Nephron (organoid): Measurements from ENCODE around the gene RER1.

Source experiments
- H3K27ac Mint-ChIP-seq, 3 experiments: 2 replicates each; pipeline ENCODE4 v1.8.0; 2020; ENCODE audit warnings: mixed read lengths in 3 of 3, mild to moderate bottlenecking in 2 of 3, moderate library complexity in 1 of 3
- H3K27me3 Mint-ChIP-seq: 2 replicates; pipeline ENCODE4 v1.8.0; 2021; ENCODE audit warnings: low read depth, mild to moderate bottlenecking, moderate library complexity, mixed read lengths
- H3K36me3 Mint-ChIP-seq: 2 replicates; pipeline ENCODE4 v1.8.0; 2020; ENCODE audit warnings: low read depth, mixed read lengths
- H3K4me1 Mint-ChIP-seq: 2 replicates; pipeline ENCODE4 v1.8.0; 2020; ENCODE audit warnings: mixed read lengths
- H3K4me3 Mint-ChIP-seq, 3 experiments: 2 replicates each; pipeline ENCODE4 v1.8.0; 2020; ENCODE audit warnings: mild to moderate bottlenecking in 3 of 3, mixed read lengths in 3 of 3, moderate library complexity in 2 of 3
- H3K9me3 Mint-ChIP-seq: 2 replicates; pipeline ENCODE4 v1.8.0; 2020; ENCODE audit warnings: mixed read lengths
- TF ChIP-seq, protein P1 (sequence below), 3 experiments: fragments of 200-600 bp; sonication (generic); IDR thresholded peaks; one replicate each; pipeline ENCODE4 v1.5.0; 2021; ENCODE audit warnings: antibody characterized with exemption in 3 of 3; ENCODE audit not compliant: unreplicated experiment in 3 of 3

Gene RER1

DNA sequence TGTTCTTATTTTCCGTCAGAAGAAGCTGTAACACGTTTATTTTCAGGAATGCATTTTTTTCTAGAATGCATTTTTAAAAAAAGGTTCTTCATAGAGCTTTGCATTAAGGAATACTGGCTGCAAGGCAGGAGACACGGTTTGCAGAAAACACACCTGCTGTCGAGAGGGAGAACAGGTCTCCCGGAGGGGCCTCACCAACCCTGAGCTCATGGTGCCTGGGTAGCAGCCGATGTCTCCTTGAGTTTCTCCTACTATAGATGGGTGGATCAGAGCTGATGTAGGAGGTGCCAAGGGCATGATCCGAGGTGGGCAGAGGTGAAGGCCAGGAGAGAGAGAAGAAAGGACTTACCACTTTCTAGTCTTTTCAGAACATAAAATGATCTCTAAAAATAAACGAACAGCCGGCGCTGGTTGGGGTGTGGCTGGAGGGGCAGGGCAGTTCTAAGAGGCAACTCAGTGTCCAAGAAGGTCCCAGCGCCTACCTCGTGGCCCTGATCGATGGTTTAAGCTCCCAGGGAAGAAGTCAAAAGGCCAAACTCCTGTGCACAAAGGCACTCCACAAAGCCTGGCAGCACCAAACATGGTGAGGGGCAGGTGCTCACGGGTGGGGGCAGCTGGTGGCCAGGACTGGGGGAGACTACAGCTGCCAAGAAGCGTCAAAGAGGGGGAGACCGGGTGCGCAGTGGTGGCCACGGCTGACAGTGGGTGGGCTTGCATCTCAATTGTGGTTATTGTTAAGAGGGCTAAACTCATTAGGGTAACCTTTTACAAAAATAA, 12.5 kb upstream of the RER1 start:
- H3K9me3 Mint-ChIP-seq: no peaks in the 10 kb centered on the region
- peaks cover 20% of the 10 kb centered on the region for H3K4me1 Mint-ChIP-seq
- TF ChIP-seq, protein P1, sequence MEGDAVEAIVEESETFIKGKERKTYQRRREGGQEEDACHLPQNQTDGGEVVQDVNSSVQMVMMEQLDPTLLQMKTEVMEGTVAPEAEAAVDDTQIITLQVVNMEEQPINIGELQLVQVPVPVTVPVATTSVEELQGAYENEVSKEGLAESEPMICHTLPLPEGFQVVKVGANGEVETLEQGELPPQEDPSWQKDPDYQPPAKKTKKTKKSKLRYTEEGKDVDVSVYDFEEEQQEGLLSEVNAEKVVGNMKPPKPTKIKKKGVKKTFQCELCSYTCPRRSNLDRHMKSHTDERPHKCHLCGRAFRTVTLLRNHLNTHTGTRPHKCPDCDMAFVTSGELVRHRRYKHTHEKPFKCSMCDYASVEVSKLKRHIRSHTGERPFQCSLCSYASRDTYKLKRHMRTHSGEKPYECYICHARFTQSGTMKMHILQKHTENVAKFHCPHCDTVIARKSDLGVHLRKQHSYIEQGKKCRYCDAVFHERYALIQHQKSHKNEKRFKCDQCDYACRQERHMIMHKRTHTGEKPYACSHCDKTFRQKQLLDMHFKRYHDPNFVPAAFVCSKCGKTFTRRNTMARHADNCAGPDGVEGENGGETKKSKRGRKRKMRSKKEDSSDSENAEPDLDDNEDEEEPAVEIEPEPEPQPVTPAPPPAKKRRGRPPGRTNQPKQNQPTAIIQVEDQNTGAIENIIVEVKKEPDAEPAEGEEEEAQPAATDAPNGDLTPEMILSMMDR (IDR thresholded peaks at IDR 0.05; ENCODE audit: unreplicated experiment in 3 of 3): no peak
- no peaks in the 10 kb centered on the region for H3K36me3 Mint-ChIP-seq
- H3K27ac Mint-ChIP-seq: peak overlapping the region; percentile 34 to 69 (median 64)
- peaks cover 3% of the 10 kb centered on the region for H3K27me3 Mint-ChIP-seq
- H3K4me3 Mint-ChIP-seq: peak overlapping the region in 1 of 3 experiments; percentile 68

DNA sequence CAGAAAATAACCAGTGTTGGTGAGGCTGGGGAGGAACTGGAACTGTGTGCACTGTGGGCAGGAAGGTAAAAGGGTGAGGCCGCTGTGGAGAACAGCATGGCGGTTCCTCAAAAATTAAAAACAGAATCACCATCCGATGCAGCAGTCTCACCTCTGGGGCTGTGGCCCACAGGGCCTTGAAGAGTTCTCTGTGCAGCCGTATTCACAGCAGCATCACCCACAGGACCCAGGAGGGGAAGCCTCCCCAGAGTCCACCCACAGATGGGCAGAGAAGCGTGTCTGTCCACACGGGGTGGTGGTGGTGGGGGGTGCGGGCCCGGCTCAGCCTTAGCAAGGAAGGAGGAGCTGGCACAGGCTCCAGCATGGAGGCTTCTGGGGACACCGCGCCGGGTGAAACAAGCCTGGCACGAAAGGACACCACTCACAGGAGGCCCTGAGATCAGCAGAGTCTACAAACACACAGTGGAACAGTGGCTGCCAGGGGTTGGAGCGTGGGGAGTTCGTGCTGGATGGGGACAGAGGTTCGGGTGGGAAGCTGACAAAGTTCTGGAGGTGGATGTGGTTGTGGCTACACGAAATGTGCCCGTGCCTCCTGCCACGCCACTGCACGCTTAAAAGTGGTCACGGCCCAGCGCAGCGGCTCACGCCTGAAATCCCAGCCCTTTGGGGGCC, 11.8 kb upstream of the RER1 start:
- Mint-ChIP-seq H3K27ac (peak overlapping the region; percentile 34 to 69 (median 64)), H3K4me3 (peak overlapping the region in 1 of 3 experiments; percentile 68), H3K36me3 (no peaks in the 10 kb centered on the region), H3K4me1 (peaks cover 21% of the 10 kb centered on the region), H3K27me3 (peaks cover 3% of the 10 kb centered on the region), H3K9me3 (no peaks in the 10 kb centered on the region)
- TF ChIP-seq, protein P1 (IDR thresholded peaks at IDR 0.05; ENCODE audit: unreplicated experiment in 3 of 3): no peak

DNA sequence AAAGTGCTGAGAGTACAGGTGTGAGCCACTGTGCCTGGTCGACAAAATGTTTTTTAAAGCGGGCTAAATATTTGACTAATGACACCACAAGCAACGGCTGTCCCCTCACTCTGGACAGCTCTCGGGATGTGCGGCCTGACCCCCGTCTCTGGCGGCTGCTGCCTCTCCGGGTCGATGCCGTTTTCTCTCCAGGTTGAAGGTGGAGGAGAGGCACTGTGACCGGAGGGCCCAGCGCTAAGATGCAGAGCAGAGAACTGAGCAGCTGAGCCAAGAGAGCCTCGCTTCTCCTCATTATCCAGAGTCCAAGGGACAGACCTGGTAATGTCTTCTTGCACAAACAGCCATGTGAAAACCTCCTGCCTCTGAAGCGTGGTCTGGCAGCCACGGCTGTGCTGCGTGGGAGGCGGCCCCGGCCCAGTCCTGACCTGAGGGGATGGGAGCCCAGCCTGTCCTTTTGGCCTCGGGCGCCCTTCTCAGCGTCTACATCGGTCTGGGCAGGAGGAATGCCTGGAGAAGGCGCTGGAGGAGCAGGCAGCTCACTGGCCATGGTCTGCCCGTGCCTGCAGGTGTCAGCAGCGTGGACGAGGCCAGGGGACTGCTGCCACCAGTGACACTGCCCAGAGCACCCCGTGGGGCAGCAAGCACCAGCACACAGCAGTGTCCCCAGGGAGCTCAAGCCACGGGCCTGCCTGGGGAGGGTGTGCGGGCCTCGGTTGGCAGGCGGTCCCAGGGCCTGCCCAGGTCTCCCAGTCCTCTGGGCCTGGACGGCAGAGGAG, 10.6 kb upstream of the RER1 start:
- Mint-ChIP-seq H3K36me3 (peaks cover 3% of the 10 kb centered on the region), H3K4me3 (no peak overlapping the region), H3K27ac (peak overlapping the region in 1 of 3 experiments; percentile 19), H3K4me1 (peaks cover 23% of the 10 kb centered on the region), H3K9me3 (no peaks in the 10 kb centered on the region), H3K27me3 (peaks cover 3% of the 10 kb centered on the region)
- TF ChIP-seq, protein P1 (IDR thresholded peaks at IDR 0.05; ENCODE audit: unreplicated experiment in 3 of 3): no peak

DNA sequence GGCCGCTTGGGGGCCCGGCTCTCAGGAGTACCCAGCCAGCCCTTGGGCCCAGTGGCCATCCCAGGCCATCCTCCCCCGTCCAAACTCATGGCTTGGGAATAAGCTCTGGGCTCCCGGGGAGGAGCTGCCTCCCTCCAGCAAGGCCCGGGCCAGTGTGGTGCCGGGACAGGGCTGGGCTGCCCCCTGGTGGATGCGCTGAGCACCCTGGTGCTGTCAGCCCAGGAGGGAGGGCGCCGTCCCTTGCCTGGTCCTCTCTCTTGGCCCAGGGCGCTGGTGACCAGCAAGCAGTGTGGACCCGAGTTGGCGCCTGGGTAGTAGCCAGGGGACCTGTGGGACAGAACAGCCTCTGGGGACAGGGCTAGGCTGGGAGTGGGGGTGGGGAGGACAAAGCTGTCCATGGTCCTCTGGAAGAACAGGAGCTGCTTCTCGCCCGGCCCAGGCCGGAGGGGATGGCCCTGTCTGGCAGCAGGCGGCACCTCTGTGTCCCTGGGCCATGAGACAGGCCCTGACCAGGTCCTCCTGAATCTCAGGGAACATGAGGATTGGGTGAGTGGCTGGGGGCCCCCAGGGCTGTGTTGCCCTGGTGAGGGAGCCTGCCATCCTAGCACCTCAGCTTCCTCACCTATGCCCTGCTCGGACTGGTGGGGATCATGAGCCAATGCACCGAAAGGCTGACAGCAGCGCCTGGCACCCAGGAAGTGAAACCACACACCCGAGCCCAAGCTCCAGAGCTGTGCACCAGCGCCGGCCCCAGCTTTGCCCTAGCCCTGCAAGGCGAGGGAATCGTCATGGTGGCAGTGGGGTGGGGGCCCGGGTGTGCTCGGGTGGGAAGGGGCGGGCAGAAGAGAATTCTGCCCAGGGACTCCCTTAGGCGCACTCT, 9.7 kb upstream of the RER1 start:
- Mint-ChIP-seq H3K27me3 (peaks cover 3% of the 10 kb centered on the region), H3K9me3 (no peaks in the 10 kb centered on the region), H3K36me3 (peaks cover 4% of the 10 kb centered on the region), H3K4me1 (peaks cover 24% of the 10 kb centered on the region), H3K27ac (no peak overlapping the region), H3K4me3 (no peak overlapping the region)
- TF ChIP-seq, protein P1 (IDR thresholded peaks at IDR 0.05; ENCODE audit: unreplicated experiment in 3 of 3): peak; percentile 93 to 94 (median 93)

DNA sequence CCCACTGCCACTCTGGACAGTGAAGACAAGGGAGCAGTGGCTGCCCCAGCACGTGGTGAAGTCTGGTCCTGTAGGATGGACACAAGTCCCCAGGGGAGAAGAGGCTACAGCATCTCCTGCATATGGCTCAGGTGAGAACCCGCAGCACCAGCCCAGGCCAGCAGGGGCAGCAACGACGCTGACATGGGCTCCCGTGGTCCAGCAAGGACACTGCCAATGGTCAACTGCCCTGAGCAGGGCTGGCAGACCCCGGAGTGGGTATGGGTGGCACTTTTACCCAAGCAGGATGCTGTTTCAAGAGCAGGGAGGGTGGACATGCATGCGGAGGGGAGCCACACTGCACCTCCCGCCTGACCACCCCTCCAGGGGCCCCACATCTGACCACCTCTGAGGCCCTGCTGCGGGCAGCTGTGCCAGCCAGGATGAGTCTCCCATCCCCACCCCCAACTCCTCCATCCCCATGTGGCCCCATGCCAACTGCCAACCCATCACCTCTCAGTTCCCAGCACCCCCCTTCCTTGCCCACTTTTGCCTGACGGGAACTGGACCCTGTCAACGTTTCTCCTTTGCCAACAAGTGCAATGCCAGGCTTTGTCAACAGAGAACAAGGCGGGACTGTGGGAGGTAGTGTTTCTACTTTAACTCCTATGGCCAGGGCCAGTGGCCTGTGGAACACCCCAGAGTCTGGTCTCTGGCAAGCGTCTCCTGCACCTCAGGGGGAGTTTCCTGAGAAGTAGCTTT, 8.8 kb upstream of the RER1 start:
- H3K27me3 Mint-ChIP-seq: peaks cover 3% of the 10 kb centered on the region
- peaks cover 24% of the 10 kb centered on the region for H3K4me1 Mint-ChIP-seq
- H3K27ac Mint-ChIP-seq: no peak overlapping the region
- TF ChIP-seq, protein P1 (IDR thresholded peaks at IDR 0.05; ENCODE audit: unreplicated experiment in 3 of 3): peak in 2 of 3 experiments; percentile 47 to 56
- no peaks in the 10 kb centered on the region for H3K9me3 Mint-ChIP-seq
- H3K36me3 Mint-ChIP-seq: peaks cover 4% of the 10 kb centered on the region
- H3K4me3 Mint-ChIP-seq: no peak overlapping the region
